WERI-Rb-1 (cell line): ENCODE data around the gene GBP1.
"Not testable (repeated sequence)": the region's sequence is repeated elsewhere in the genome, so short reads cannot be mapped to it uniquely, and the experiment has no call there.

Experiments
- DNase-seq: peaks from one replicate; pipeline ENCODE4 v3.0.0-alpha.2; 2020
- H3K27ac ChIP-seq: fragments of 250-450 bp; sonication (Bioruptor Pico); 2 replicates; pipeline ENCODE4 v1.5.1; 2020; ENCODE audit warnings: mild to moderate bottlenecking, moderate library complexity
- H3K27me3 ChIP-seq: fragments of 250-450 bp; sonication (Bioruptor Pico); 2 replicates; pipeline ENCODE4 v1.5.1; 2021; ENCODE audit warnings: mild to moderate bottlenecking, low read depth, moderate library complexity; ENCODE audit not compliant: insufficient read depth, severe bottlenecking
- H3K36me3 ChIP-seq: fragments of 250-450 bp; sonication (Bioruptor Pico); 2 replicates; pipeline ENCODE4 v1.5.1; 2020; ENCODE audit warnings: mild to moderate bottlenecking, moderate library complexity
- H3K4me3 ChIP-seq: 2 replicates; pipeline ENCODE4 v1.5.1; 2011; ENCODE audit warnings: low read depth, mild to moderate bottlenecking, control low read depth, low read length
- H3K9me3 ChIP-seq: fragments of 250-450 bp; sonication (Bioruptor Pico); 2 replicates; pipeline ENCODE4 v1.5.1; 2021; ENCODE audit warnings: mild to moderate bottlenecking, moderate library complexity; ENCODE audit not compliant: severe bottlenecking
- TF ChIP-seq, protein P1 (sequence below): IDR thresholded peaks from 2 replicates; pipeline ENCODE4 v1.5.1; 2011; ENCODE audit warnings: low read depth, mild to moderate bottlenecking, control low read depth, inconsistent platforms, low read length

GBP1 gene

DNA sequence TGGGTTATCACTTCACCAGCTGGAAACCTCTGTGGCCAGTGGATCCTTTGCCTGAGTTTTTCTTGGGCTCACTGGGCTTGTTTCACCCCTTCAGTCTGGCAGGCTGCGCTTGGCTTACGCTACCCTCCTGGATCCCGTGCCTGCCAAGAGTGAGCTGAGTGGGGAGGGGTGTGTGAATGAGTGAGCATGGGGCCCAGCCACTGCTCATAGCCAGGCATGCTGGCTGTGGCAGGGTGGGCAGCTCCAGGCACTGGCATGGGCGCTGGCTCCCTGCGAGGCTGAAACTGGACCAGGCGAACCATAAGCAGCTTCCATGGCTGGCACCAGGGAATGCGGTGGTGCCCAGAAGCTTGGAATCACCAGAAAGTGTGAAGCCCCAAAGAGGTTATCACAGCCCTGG, 22.5 kb downstream of the GBP1 start:
- H3K27ac ChIP-seq: no peak overlapping the region
- H3K9me3 ChIP-seq: no peaks in the 10 kb centered on the region
- H3K36me3 ChIP-seq: no peaks in the 10 kb centered on the region
- no peak overlapping the region for H3K4me3 ChIP-seq
- H3K27me3 ChIP-seq: peaks cover 9% of the 10 kb centered on the region
- no peak for DNase-seq
- TF ChIP-seq, protein P1, sequence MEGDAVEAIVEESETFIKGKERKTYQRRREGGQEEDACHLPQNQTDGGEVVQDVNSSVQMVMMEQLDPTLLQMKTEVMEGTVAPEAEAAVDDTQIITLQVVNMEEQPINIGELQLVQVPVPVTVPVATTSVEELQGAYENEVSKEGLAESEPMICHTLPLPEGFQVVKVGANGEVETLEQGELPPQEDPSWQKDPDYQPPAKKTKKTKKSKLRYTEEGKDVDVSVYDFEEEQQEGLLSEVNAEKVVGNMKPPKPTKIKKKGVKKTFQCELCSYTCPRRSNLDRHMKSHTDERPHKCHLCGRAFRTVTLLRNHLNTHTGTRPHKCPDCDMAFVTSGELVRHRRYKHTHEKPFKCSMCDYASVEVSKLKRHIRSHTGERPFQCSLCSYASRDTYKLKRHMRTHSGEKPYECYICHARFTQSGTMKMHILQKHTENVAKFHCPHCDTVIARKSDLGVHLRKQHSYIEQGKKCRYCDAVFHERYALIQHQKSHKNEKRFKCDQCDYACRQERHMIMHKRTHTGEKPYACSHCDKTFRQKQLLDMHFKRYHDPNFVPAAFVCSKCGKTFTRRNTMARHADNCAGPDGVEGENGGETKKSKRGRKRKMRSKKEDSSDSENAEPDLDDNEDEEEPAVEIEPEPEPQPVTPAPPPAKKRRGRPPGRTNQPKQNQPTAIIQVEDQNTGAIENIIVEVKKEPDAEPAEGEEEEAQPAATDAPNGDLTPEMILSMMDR: no peak

DNA sequence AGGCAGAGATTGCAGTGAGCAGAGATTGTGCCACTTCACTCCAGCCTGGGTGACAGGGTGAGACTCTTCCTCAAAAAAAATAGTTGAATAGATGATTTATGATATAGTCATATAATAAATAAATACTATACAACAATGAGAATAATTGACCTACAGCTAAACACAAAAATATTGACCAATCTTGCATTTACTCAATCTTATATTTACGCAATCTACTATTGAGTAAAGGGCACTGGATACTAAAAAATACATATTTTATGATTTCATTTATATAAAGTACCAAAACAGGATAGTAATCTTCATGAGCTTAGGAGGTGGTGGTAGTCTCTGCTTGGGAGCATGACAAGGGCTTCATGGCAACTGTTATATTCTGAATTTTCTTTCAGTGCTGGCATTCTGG, 23.3 kb downstream of the GBP1 start:
- Histone ChIP-seq H3K27me3 (peaks cover 9% of the 10 kb centered on the region), H3K36me3 (no peaks in the 10 kb centered on the region), H3K4me3 (no peak overlapping the region), H3K9me3 (no peaks in the 10 kb centered on the region), H3K27ac (no peak overlapping the region)
- no peak for DNase-seq
- TF ChIP-seq, protein P1: no peak

DNA sequence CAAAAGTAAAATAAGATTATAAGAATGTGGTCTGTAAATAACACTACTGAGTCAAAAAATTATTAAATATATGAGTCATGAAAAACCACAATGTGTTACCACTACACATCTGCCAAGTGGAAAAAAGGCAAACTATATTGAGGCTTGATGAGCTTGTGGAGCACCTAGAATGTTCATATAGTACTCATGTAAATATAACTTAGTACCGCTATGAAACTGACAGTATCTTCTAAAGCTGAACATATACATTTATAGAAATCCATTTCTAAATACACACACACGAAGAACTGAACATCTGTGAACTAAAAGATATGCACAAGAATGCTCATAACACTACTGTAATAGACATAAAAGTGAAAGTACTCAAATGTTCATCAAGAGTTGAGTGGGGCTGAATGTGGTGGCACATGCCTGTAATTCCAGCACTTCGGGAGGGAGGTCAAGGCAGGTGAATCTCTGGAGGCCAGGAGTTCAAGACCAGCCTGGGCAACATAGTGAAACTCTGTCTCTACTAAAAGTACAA, 23.8 kb downstream of the GBP1 start:
- Histone ChIP-seq H3K4me3 (no peak overlapping the region), H3K9me3 (peaks cover 2% of the 10 kb centered on the region), H3K36me3 (no peaks in the 10 kb centered on the region), H3K27ac (no peak overlapping the region), H3K27me3 (peaks cover 6% of the 10 kb centered on the region)
- TF ChIP-seq, protein P1: no peak
- DNase-seq: no peak

DNA sequence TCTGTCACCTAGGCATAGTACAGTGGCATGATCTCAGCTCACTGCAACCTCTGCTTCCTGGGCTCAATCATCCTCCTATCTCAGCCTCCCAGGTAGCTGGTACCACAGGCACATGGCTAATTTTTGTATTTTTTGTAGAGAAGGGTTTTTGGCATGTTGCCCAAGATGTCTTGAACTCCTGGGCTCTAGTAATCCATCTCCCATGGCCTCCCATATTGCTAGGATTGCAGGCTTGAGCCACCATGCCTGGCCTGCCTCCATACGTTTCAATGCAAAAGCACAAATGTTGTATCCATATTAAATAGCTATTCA, 24.7 kb downstream of the GBP1 start:
- no peak overlapping the region for H3K27ac ChIP-seq
- TF ChIP-seq, protein P1: no peak
- H3K27me3 ChIP-seq: peaks cover 6% of the 10 kb centered on the region
- peaks cover 2% of the 10 kb centered on the region for H3K9me3 ChIP-seq
- DNase-seq: no peak
- H3K36me3 ChIP-seq: no peaks in the 10 kb centered on the region
- no peak overlapping the region for H3K4me3 ChIP-seq

DNA sequence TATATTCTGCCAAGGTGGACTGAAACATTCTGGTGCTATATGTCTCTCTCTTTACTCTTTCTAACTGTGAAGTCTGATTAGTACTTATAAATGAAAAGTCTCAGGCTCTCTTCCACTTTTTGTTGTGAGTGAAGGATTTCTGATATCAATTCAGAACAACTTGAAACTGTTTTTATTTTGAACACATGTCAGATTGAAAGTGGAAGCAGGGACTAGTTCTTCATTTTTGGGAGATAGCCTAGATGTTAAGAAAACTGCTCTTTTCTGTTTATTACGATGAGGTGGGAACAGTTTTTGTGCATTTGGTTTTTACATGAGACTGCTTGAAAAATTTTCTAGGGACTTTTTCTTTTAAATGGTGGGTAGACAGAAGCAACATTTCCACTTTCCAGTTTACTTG, 27.8 kb downstream of the GBP1 start:
- TF ChIP-seq, protein P1: no peak

DNA sequence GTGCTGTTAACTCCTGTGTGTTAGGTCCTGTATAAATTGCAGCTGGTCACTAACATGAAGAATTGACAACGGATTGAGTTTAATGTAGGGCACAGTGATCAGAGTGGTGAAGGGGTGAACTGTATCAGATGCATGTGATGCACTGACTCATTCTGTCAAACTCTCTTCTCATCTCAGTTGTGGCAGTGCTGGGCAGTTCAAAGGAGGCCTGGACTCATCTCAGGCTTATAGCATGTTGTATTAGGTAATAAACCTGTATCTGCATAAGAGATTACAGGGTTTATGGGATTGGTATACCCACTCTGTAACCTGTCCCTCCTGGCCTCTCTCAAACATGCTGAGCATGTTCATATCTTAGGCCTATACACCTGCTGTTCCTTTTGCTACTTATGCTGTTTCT, 29.9 kb downstream of the GBP1 start:
- no peak overlapping the region for H3K4me3 ChIP-seq
- DNase-seq: no peak

More for the DNA sequence above, 27.8 kb downstream of the GBP1 start:
- Histone ChIP-seq H3K27ac (no peak overlapping the region), H3K36me3 (no peaks in the 10 kb centered on the region), H3K4me3 (no peak overlapping the region), H3K27me3 (peaks cover 11% of the 10 kb centered on the region), H3K9me3 (peaks cover 2% of the 10 kb centered on the region)
- no peak for DNase-seq

DNA sequence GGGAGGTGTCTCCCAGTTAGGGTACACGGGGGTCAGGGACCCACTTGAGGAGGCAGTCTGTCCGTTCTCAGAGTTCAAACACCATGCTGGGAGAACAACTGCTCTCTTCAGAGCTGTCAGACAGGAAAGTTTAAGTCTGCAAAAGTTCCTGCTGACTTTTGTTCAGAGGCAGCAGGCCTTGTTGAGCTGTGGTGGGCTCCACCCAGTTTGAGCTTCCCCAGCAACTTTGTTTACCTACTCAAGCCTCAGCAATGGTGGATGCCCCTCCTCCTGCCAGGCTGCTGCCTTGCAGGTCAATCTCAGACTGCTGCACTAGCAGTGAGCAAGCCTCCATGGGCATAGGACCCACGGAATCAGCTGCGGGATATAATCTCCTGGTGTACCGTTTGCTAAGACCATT, 31.0 kb downstream of the GBP1 start:
- not testable (repeated sequence) for H3K27me3 ChIP-seq, H3K4me3 ChIP-seq, H3K36me3 ChIP-seq, DNase-seq, H3K27ac ChIP-seq, H3K9me3 ChIP-seq

More for the DNA sequence above, 29.9 kb downstream of the GBP1 start:
- Histone ChIP-seq H3K36me3 (no peaks in the 10 kb centered on the region), H3K27me3 (peaks cover 8% of the 10 kb centered on the region), H3K27ac (no peak overlapping the region), H3K9me3 (peaks cover 2% of the 10 kb centered on the region)
- TF ChIP-seq, protein P1: no peak

DNA sequence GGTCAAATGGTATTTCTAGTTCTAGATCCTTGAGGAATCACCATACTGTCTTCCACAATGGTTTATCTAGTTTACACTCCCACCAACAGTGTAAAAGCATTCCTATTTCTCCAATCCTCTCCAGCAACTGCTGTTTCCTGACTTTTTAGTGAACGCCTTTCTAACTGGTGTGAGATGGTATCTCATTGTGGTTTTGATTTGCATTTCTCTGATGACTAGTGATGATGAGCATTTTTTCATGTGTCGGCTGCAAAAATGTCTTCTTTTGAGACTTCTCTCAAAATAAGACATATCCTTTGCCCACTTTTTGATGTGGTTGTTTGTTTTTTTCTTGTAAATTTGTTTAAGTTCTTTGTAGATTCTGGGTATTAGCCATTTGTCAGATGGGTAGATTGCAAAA, 36.0 kb downstream of the GBP1 start:
- H3K4me3 ChIP-seq, H3K27me3 ChIP-seq, H3K27ac ChIP-seq, DNase-seq, H3K36me3 ChIP-seq, H3K9me3 ChIP-seq: not testable (repeated sequence)
